Measurements from ENCODE around the gene TENM4.

The TENM4 gene

GRCh38 chr11:78704811-78705210 lies 736.0 kb downstream of the TENM4 start:
- TF ChIP-seq PPARA (CRISPR knock-in tag; IDR thresholded peaks at IDR 0.05; ENCODE audit: borderline replicate concordance) (no peak), ZFP30 (CRISPR knock-in tag; IDR thresholded peaks at IDR 0.05) (no peak), ZNF565 (CRISPR knock-in tag; conservative IDR thresholded peaks at IDR 0.05; ENCODE audit: low read depth) (no peak), RARB (CRISPR knock-in tag; IDR thresholded peaks at IDR 0.05) (no peak), TSHZ2 (CRISPR knock-in tag; IDR thresholded peaks at IDR 0.05) (no peak), ZFP3 (CRISPR knock-in tag; IDR thresholded peaks at IDR 0.05) (no peak), TOX (CRISPR knock-in tag; IDR thresholded peaks at IDR 0.05; ENCODE audit: borderline replicate concordance) (no peak), PATZ1 (CRISPR knock-in tag; IDR thresholded peaks at IDR 0.05; ENCODE audit: borderline replicate concordance) (no peak), ZC3H10 (CRISPR knock-in tag; IDR thresholded peaks at IDR 0.05) (no peak)
- ATAC-seq, result no peak

- no peak for TF ChIP-seq ARNTL (CRISPR knock-in tag; IDR thresholded peaks at IDR 0.05; ENCODE audit: borderline replicate concordance, low read depth)
- TF ChIP-seq CSRNP3 (CRISPR knock-in tag; IDR thresholded peaks at IDR 0.05), result no peak
- TF ChIP-seq ZNF70 (CRISPR knock-in tag; IDR thresholded peaks at IDR 0.05), result no peak
- TF ChIP-seq TOX (CRISPR knock-in tag; IDR thresholded peaks at IDR 0.05; ENCODE audit: borderline replicate concordance), result no peak
- no peak for TF ChIP-seq ZFP3 (CRISPR knock-in tag; IDR thresholded peaks at IDR 0.05)
- TF ChIP-seq RARB (CRISPR knock-in tag; IDR thresholded peaks at IDR 0.05), result no peak
- no peak for TF ChIP-seq SNAI2 (CRISPR knock-in tag; IDR thresholded peaks at IDR 0.05)
- no peak for TF ChIP-seq GLIS3 (CRISPR knock-in tag; IDR thresholded peaks at IDR 0.05)
- no peak for ATAC-seq
Measured at GRCh38 chr11:78699609-78700135, 741.2 kb downstream of the TENM4 start.

GRCh38 chr11:78698612-78699011 lies 742.2 kb downstream of the TENM4 start:
- TF ChIP-seq CSDC2 (CRISPR knock-in tag; IDR thresholded peaks at IDR 0.05) (no peak), ZC3H10 (CRISPR knock-in tag; IDR thresholded peaks at IDR 0.05) (no peak), TSHZ2 (CRISPR knock-in tag; IDR thresholded peaks at IDR 0.05) (no peak), CREB5 (CRISPR knock-in tag; IDR thresholded peaks at IDR 0.05; ENCODE audit: low read depth) (no peak), SNAI2 (CRISPR knock-in tag; IDR thresholded peaks at IDR 0.05) (no peak), PATZ1 (CRISPR knock-in tag; IDR thresholded peaks at IDR 0.05; ENCODE audit: borderline replicate concordance) (no peak), ZNF8 (CRISPR knock-in tag; IDR thresholded peaks at IDR 0.05) (no peak), ZFP3 (CRISPR knock-in tag; IDR thresholded peaks at IDR 0.05) (no peak), ZNF565 (CRISPR knock-in tag; conservative IDR thresholded peaks at IDR 0.05; ENCODE audit: low read depth) (no peak)
- ATAC-seq, result peak; percentile 32; the same call in 1 of the 3 replicates
